CD4-positive, CD25-positive, alpha-beta regulatory T cell (primary cell): ENCODE data around the gene IL31. TPM values are rescaled to one million over a fixed set of nuclear protein-coding genes. Genes with fewer than 3 reads are reported as not detected.
A peak's percentile ranks its signal among the peaks of the same experiment; 100 is the strongest.

Experiments
- ATAC-seq, 2 donors: fragments of 150-1000 bp; cut with Tn5 transposase; one replicate each; pipeline ENCODE4 v1.10.0; 2021; ENCODE audit warnings: low read depth in 2 of 2, moderate number of reproducible peaks in 2 of 2, moderate library complexity in 1 of 2
- DNase-seq, 3 donors: peaks; one replicate each; pipeline versions ENCODE4 v3.0.0 to v3.0.0-alpha.2; 2012 to 2022; ENCODE audit warnings: mixed read lengths in 1 of 3
- H3K27ac ChIP-seq: one replicate; pipeline ENCODE4 v1.7.0; 2013; ENCODE audit warnings: mild to moderate bottlenecking, low read length; ENCODE audit not compliant: insufficient read depth, poor library complexity, severe bottlenecking
- H3K27me3 ChIP-seq: one replicate; pipeline ENCODE4 v1.7.0; 2013; ENCODE audit warnings: low read length; ENCODE audit not compliant: control insufficient read depth, insufficient read depth
- H3K36me3 ChIP-seq: one replicate; pipeline ENCODE4 v1.7.0; 2013; ENCODE audit warnings: mild to moderate bottlenecking, low read length, moderate library complexity; ENCODE audit not compliant: control insufficient read depth, insufficient read depth
- H3K4me1 ChIP-seq: 2 replicates; pipeline ENCODE4 v1.7.0; 2013; ENCODE audit warnings: mild to moderate bottlenecking, low read length; ENCODE audit not compliant: insufficient read depth, control insufficient read depth, poor library complexity, severe bottlenecking
- H3K4me3 ChIP-seq: one replicate; pipeline ENCODE4 v1.7.0; 2013; ENCODE audit warnings: low read depth, mild to moderate bottlenecking, low read length, moderate library complexity
- H3K9me3 ChIP-seq, 2 experiments: 1 replicate in 1 of 2; 2 replicates in 1 of 2; pipeline ENCODE4 v1.7.0; 2013; ENCODE audit warnings: low read length in 2 of 2, mild to moderate bottlenecking in 1 of 2, moderate library complexity in 1 of 2; ENCODE audit not compliant: control insufficient read depth in 2 of 2
- H3K27ac Mint-ChIP-seq, 3 donors: one replicate each; pipeline ENCODE4 v1.8.0; 2020 to 2022; ENCODE audit warnings: mild to moderate bottlenecking in 3 of 3, mixed read lengths in 3 of 3, moderate library complexity in 2 of 3
- H3K27me3 Mint-ChIP-seq: one replicate; pipeline ENCODE4 v1.8.0; 2022; ENCODE audit warnings: mild to moderate bottlenecking, mixed read lengths
- H3K36me3 Mint-ChIP-seq: one replicate; pipeline ENCODE4 v1.8.0; 2020; ENCODE audit warnings: mixed read lengths
- H3K4me1 Mint-ChIP-seq, 4 donors: one replicate each; pipeline ENCODE4 v1.8.0; 2020 to 2022; ENCODE audit warnings: mixed read lengths in 4 of 4, mild to moderate bottlenecking in 1 of 4
- H3K4me3 Mint-ChIP-seq, 4 donors: one replicate each; pipeline ENCODE4 v1.8.0; 2020 to 2022; ENCODE audit warnings: mild to moderate bottlenecking in 4 of 4, mixed read lengths in 4 of 4, moderate library complexity in 3 of 4
- H3K9me3 Mint-ChIP-seq, 7 donors: one replicate each; pipeline ENCODE4 v1.8.0; 2020 to 2022; ENCODE audit warnings: mixed read lengths in 7 of 7, mild to moderate bottlenecking in 3 of 7, moderate library complexity in 2 of 7
- polyA plus RNA-seq, 4 donors: library from polyadenylated mRNA; unstranded; fragments of 300-500 nt; fragmentation: Illumina TruSeq; gene quantifications; one replicate each; pipeline ENCODE4 v1.2.3, GENCODE V29; 2021
- total RNA-seq: library from RNA; stranded (reverse); gene quantifications from one replicate; pipeline ENCODE4 v1.2.3, GENCODE V29; 2022

IL31 gene
- total RNA-seq, result not detected
- not detected for polyA plus RNA-seq

- Histone ChIP-seq H3K9me3 (no peaks in the 10 kb centered on the region), H3K36me3 (no peaks in the 10 kb centered on the region), H3K4me1 (no peaks in the 10 kb centered on the region), H3K27ac (no peak within 1 kb of the TSS), H3K4me3 (no peak within 1 kb of the TSS), H3K27me3 (no peaks in the 10 kb centered on the region)
- no peak for ATAC-seq
- Mint-ChIP-seq H3K4me1 (no peaks in the 10 kb centered on the region), H3K27me3 (peaks cover 22% of the 10 kb centered on the region), H3K36me3 (no peaks in the 10 kb centered on the region), H3K4me3 (no peak within 1 kb of the TSS), H3K9me3 (no peaks in the 10 kb centered on the region), H3K27ac (peak within 1 kb of the TSS in 1 of 3 donors; percentile 76)
- no peak for DNase-seq
Measured at GRCh38 chr12:122174155-122174845, at the start of gene IL31. Gene IL31 (minus strand): TSS chr12:122174221. CDS start chr12:122174172, 49 bp downstream.

- H3K4me3 ChIP-seq, result no peak overlapping the region
- no peaks in the 10 kb centered on the region for H3K9me3 ChIP-seq
- no peak for DNase-seq
- Mint-ChIP-seq H3K27ac (no peak overlapping the region), H3K4me3 (no peak overlapping the region), H3K9me3 (no peaks in the 10 kb centered on the region), H3K27me3 (no peaks in the 10 kb centered on the region), H3K36me3 (peaks cover 32% of the 10 kb centered on the region), H3K4me1 (peaks cover 0 to 15% (median 8%) of the 10 kb centered on the region in 4 donors)
- no peak for ATAC-seq
- H3K36me3 ChIP-seq, result peaks cover 74% of the 10 kb centered on the region
- no peaks in the 10 kb centered on the region for H3K4me1 ChIP-seq
- H3K27me3 ChIP-seq, result no peaks in the 10 kb centered on the region
- no peak overlapping the region for H3K27ac ChIP-seq
Measured at GRCh38 chr12:122216445-122216844, 42.4 kb upstream of the IL31 start.

GRCh38 chr12:122215771-122216170 is 41.8 kb upstream of the IL31 start:
- Mint-ChIP-seq H3K4me1 (peaks cover 0 to 8% (median 5%) of the 10 kb centered on the region in 4 donors), H3K27me3 (no peaks in the 10 kb centered on the region), H3K4me3 (no peak overlapping the region), H3K9me3 (no peaks in the 10 kb centered on the region), H3K27ac (no peak overlapping the region), H3K36me3 (peaks cover 28% of the 10 kb centered on the region)
- Histone ChIP-seq H3K27ac (no peak overlapping the region), H3K36me3 (peaks cover 75% of the 10 kb centered on the region), H3K4me3 (no peak overlapping the region), H3K27me3 (no peaks in the 10 kb centered on the region), H3K9me3 (no peaks in the 10 kb centered on the region), H3K4me1 (no peaks in the 10 kb centered on the region)
- DNase-seq (no peak), ATAC-seq (no peak)

- Mint-ChIP-seq H3K4me1 (peaks cover 0 to 10% (median 6%) of the 10 kb centered on the region in 4 donors), H3K27ac (peak overlapping the region in 2 of 3 donors; percentile 19 to 71), H3K27me3 (peaks cover 10% of the 10 kb centered on the region), H3K9me3 (peaks cover 0 to 2% (median 0%) of the 10 kb centered on the region in 7 donors), H3K36me3 (peaks cover 25% of the 10 kb centered on the region), H3K4me3 (peak overlapping the region in 2 of 4 donors; percentile 35 to 38)
- Histone ChIP-seq H3K36me3 (peaks cover 48% of the 10 kb centered on the region), H3K27me3 (no peaks in the 10 kb centered on the region), H3K9me3 (no peaks in the 10 kb centered on the region), H3K27ac (no peak overlapping the region), H3K4me3 (no peak overlapping the region), H3K4me1 (peaks cover 4% of the 10 kb centered on the region)
- ATAC-seq (no peak), DNase-seq (no peak)
Measured at GRCh38 chr12:122208073-122208820, 34.2 kb upstream of the IL31 start.

GRCh38 chr12:122207391-122207790 is 33.4 kb upstream of the IL31 start:
- DNase-seq, result no peak
- no peak for ATAC-seq
- peaks cover 13% of the 10 kb centered on the region for H3K4me1 ChIP-seq

GRCh38 chr12:122206976-122207375 is 33.0 kb upstream of the IL31 start:
- peaks cover 23% of the 10 kb centered on the region for H3K27me3 Mint-ChIP-seq
- H3K4me1 Mint-ChIP-seq, result peaks cover 0 to 17% (median 6%) of the 10 kb centered on the region in 4 donors
- Histone ChIP-seq H3K4me1 (peaks cover 13% of the 10 kb centered on the region), H3K27ac (no peak overlapping the region), H3K4me3 (no peak overlapping the region), H3K36me3 (peaks cover 36% of the 10 kb centered on the region), H3K27me3 (peaks cover 4% of the 10 kb centered on the region), H3K9me3 (no peaks in the 10 kb centered on the region)
- peaks cover 0 to 2% (median 0%) of the 10 kb centered on the region in 7 donors for H3K9me3 Mint-ChIP-seq
- DNase-seq (no peak), ATAC-seq (no peak)
- H3K36me3 Mint-ChIP-seq, result peaks cover 20% of the 10 kb centered on the region
- peak overlapping the region in 2 of 4 donors; percentile 10 to 63 for H3K4me3 Mint-ChIP-seq
- H3K27ac Mint-ChIP-seq, result peak overlapping the region in 1 of 3 donors; percentile 18

More at GRCh38 chr12:122207391-122207790, 33.4 kb upstream of the IL31 start:
- no peak overlapping the region for H3K27ac ChIP-seq
- Mint-ChIP-seq H3K27me3 (peaks cover 19% of the 10 kb centered on the region), H3K4me1 (peaks cover 0 to 16% (median 6%) of the 10 kb centered on the region in 4 donors), H3K36me3 (peaks cover 24% of the 10 kb centered on the region), H3K27ac (peak overlapping the region in 2 of 3 donors; percentile 18 to 20), H3K9me3 (peaks cover 0 to 2% (median 0%) of the 10 kb centered on the region in 7 donors), H3K4me3 (peak overlapping the region in 1 of 4 donors; percentile 63)
- peaks cover 40% of the 10 kb centered on the region for H3K36me3 ChIP-seq
- peaks cover 2% of the 10 kb centered on the region for H3K27me3 ChIP-seq
- H3K4me3 ChIP-seq, result no peak overlapping the region
- no peaks in the 10 kb centered on the region for H3K9me3 ChIP-seq

- ATAC-seq (no peak), DNase-seq (no peak)
- Histone ChIP-seq H3K4me3 (no peak overlapping the region), H3K27me3 (peaks cover 4% of the 10 kb centered on the region), H3K4me1 (peaks cover 13% of the 10 kb centered on the region), H3K9me3 (no peaks in the 10 kb centered on the region), H3K36me3 (peaks cover 29% of the 10 kb centered on the region), H3K27ac (no peak overlapping the region)
- H3K27me3 Mint-ChIP-seq, result peaks cover 30% of the 10 kb centered on the region
- peak overlapping the region in 1 of 4 donors; percentile 41 for H3K4me3 Mint-ChIP-seq
- H3K9me3 Mint-ChIP-seq, result peaks cover 0 to 2% (median 0%) of the 10 kb centered on the region in 7 donors
- H3K4me1 Mint-ChIP-seq, result peaks cover 0 to 17% (median 6%) of the 10 kb centered on the region in 4 donors
- H3K36me3 Mint-ChIP-seq, result peaks cover 17% of the 10 kb centered on the region
- H3K27ac Mint-ChIP-seq, result peak overlapping the region in 1 of 3 donors; percentile 95
Measured at GRCh38 chr12:122206111-122206881, 32.3 kb upstream of the IL31 start.
